BLaER1 treated with 17β-estradiol and CSF1 and Interleukin-3, amounts not matched to agents 10 nM and 100 nM (cell line): ENCODE measurements around the gene GALNT2.
A peak's percentile ranks its signal among the peaks of the same experiment; 100 is the strongest.

Experiments used
- H3K27ac ChIP-seq, 11 experiments: shearing (Covaris generic); formaldehyde crosslinking; 2 replicates each; pipeline ENCODE4 v1.8.1; 2022
- H3K27me3 ChIP-seq, 11 experiments: shearing (Covaris generic); formaldehyde crosslinking; 2 replicates each; pipeline ENCODE4 v1.8.1; 2022
- H3K36me3 ChIP-seq, 11 experiments: shearing (Covaris generic); formaldehyde crosslinking; 2 replicates each; pipeline ENCODE4 v1.8.1; 2022
- H3K4me1 ChIP-seq, 10 experiments: shearing (Covaris generic); formaldehyde crosslinking; 2 replicates each; pipeline ENCODE4 v1.8.1; 2022
- H3K4me2 ChIP-seq, 11 experiments: shearing (Covaris generic); formaldehyde crosslinking; 2 replicates each; pipeline ENCODE4 v1.8.1; 2022
- H3K4me3 ChIP-seq, 10 experiments: shearing (Covaris generic); formaldehyde crosslinking; 2 replicates each; pipeline ENCODE4 v1.8.1; 2022
- H3K9ac ChIP-seq, 11 experiments: shearing (Covaris generic); formaldehyde crosslinking; 2 replicates each; pipeline ENCODE4 v1.8.1; 2022
- H3K9me3 ChIP-seq, 11 experiments: shearing (Covaris generic); formaldehyde crosslinking; replicated peaks in 1 of 11; 2 replicates each; pipeline ENCODE4 v1.8.1; 2022
- H4K20me1 ChIP-seq, 11 experiments: shearing (Covaris generic); formaldehyde crosslinking; 2 replicates each; pipeline ENCODE4 v1.8.1; 2022
- Cebpa-rat ChIP-seq, 11 experiments: shearing (Covaris generic); IDR thresholded peaks; 2 replicates each; pipeline ENCODE4 v1.8.1; 2022

The GALNT2 gene

DNA sequence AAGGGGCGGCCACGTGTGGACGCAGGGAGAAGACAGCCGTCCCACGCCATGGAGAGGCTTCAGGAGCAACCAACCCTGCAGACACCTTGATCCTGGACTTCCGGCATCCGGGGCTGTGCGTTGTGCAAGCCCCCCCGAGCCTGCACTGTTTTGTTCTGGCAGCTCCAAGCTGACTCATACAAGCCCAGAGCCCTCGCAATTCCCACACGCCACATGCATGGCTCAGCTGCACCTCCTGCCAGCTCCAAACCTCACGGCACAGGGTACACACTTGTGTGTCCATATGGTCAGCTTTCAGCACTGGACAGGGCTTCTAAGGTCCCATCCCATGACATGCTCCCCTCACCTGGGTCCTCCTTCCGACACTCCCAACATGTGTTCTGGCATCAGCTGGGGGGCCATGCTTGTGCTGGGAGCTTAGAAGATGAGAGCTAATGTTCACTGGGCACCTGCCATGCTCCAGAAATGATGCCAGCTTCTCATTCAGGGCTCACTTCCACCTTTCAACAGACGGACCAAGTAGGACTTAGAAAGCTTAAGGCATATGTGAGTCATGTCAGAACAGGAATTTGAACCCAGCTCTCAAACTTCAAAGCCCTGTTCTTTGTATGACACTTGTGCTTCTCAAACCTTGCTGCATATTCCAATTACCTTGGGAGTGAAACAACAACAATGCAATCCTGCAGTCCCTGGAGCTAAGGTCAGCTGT lies 221.8 kb downstream of the GALNT2 start:
- no peak overlapping the region for H3K9ac ChIP-seq
- peaks cover 0 to 16% (median 0%) of the 10 kb centered on the region in 11 experiments; a peak in 6 of 22 replicates for H3K27me3 ChIP-seq
- no peak for TF ChIP-seq Cebpa-rat (IDR thresholded peaks at IDR 0.05)
- no peak overlapping the region for H3K4me3 ChIP-seq
- H4K20me1 ChIP-seq: peaks cover 0 to 14% (median 0%) of the 10 kb centered on the region in 11 experiments; a peak in 4 of 22 replicates
- no peak overlapping the region for H3K27ac ChIP-seq
- H3K4me1 ChIP-seq: peaks cover 6 to 86% (median 60%) of the 10 kb centered on the region in 10 experiments; a peak in 19 of 20 replicates
- H3K4me2 ChIP-seq: peak overlapping the region in 8 of 11 experiments; percentile 11 to 86 (median 70); a peak in 14 of 22 replicates
- H3K36me3 ChIP-seq: peaks cover 0 to 11% (median 6%) of the 10 kb centered on the region in 11 experiments; a peak in 5 of 22 replicates
- no peaks in the 10 kb centered on the region for H3K9me3 ChIP-seq

DNA sequence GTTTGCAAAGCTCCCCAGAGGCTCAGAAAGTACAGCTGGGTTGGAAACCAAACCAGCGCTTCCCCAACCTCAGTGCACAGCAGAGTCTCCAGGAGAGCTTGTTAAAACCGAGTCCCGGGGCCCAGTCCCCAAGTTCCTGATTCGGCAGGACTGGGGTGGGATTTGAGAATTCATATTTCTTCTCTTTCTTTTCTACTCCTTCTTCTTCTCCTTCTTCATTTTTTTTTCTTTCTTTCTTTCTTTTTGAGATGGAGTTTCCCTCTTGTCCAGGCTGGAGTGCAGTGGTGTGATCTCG lies 222.3 kb downstream of the GALNT2 start:
- no peak overlapping the region for H3K9ac ChIP-seq
- H3K4me1 ChIP-seq: peaks cover 6 to 80% (median 60%) of the 10 kb centered on the region in 10 experiments; a peak in 19 of 20 replicates
- no peak overlapping the region for H3K27ac ChIP-seq
- peak overlapping the region in 8 of 11 experiments; percentile 11 to 86 (median 70); a peak in 13 of 22 replicates for H3K4me2 ChIP-seq
- peaks cover 0 to 16% (median 0%) of the 10 kb centered on the region in 11 experiments; a peak in 6 of 22 replicates for H3K27me3 ChIP-seq
- H3K36me3 ChIP-seq: peaks cover 0 to 7% (median 4%) of the 10 kb centered on the region in 11 experiments; a peak in 4 of 22 replicates
- no peaks in the 10 kb centered on the region for H3K9me3 ChIP-seq
- no peak for TF ChIP-seq Cebpa-rat (IDR thresholded peaks at IDR 0.05)
- H4K20me1 ChIP-seq: peaks cover 0 to 14% (median 0%) of the 10 kb centered on the region in 11 experiments; a peak in 4 of 22 replicates
- H3K4me3 ChIP-seq: no peak overlapping the region

DNA sequence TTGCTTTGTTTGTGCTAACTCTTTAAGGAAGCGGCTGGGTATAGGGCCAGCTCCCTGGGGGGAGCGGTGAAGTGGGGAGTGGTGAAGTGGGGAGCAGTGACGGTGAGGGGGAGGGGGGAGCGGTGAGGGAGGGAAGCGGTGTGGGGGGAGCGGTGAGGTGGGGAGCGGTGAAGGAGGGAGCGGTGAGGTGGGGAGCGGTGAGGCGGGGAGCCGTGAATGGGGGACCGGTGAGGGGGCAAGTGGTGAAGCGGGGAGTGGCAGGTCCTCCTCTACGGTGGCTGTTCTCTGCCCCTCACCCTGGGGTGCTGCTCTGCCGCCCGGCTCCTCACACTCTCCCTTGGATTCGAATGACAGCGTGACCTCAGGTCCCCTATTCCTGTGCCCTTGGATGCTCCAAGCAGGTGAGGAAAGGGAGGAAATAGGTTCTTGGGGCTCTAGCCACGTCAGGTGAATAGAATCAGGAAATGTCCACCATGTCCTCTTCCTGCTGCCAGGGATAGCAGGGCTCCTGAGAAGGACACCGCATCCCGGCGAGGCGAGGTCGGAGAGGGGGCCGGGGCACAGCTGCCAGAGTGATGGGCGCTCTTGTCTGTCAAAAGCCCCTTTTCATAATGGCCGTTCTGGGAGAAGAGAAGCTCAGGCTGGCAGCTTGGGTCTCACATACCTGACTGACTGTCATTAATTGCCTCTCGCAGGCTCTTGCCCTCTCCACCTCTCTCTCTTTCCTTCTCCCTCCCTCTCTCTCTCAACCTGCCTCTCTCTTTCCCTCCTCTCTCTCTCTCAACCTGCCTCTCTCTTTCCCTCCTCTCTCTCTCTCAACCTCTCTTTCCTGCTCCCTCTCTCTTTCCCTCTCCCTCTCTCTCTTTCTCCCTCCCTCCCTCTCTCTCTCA lies 224.9 kb downstream of the GALNT2 start:
- H3K27me3 ChIP-seq: peaks cover 0 to 16% (median 0%) of the 10 kb centered on the region in 11 experiments; a peak in 6 of 22 replicates
- H3K4me3 ChIP-seq: no peak overlapping the region; a peak in 2 of 20 replicates
- no peak for TF ChIP-seq Cebpa-rat (IDR thresholded peaks at IDR 0.05)
- H3K36me3 ChIP-seq: no peaks in the 10 kb centered on the region
- H4K20me1 ChIP-seq: peaks cover 0 to 7% (median 0%) of the 10 kb centered on the region in 11 experiments; a peak in 2 of 22 replicates
- H3K9me3 ChIP-seq: no peaks in the 10 kb centered on the region
- H3K9ac ChIP-seq: no peak overlapping the region
- peaks cover 6 to 67% (median 56%) of the 10 kb centered on the region in 10 experiments; a peak in 19 of 20 replicates for H3K4me1 ChIP-seq
- peak overlapping the region; percentile 42 to 86 (median 67) for H3K4me2 ChIP-seq
- H3K27ac ChIP-seq: no peak overlapping the region

DNA sequence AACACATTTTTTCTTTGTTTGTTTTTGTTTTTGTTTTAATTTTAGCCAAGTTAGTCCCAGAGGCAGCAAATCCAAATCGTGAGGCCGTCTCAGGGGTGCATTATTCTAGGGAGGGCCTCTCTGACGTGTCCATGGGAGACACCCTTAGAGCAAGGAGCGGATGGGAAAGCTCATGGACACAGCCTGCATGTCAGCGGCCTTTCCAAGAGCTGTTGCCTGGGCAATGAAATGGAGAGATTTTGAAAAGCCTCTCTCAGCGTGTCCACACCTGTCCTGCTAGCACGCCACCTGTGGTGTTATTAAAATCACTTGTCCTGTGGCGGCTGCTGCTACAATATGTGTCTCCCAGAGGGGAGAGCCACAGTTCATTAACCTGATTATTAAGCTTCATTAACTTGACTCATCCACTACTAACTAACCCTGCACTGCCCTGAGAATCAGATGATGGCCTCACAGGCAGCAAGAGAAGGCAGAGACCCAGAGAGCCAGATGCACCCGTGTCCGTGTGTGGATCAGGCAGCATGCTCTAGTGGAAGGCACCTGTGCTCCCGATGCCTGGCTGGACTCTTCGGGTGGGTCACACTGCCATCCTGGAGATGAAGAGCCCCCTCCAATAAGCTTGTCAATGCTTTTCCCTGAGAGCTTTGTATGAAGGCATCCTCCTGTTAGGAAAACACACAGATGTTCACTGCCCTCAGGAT lies 225.8 kb downstream of the GALNT2 start:
- Histone ChIP-seq H3K4me2 (peak overlapping the region in 8 of 11 experiments; percentile 28 to 86 (median 71); a peak in 7 of 22 replicates), H3K27ac (no peak overlapping the region)

DNA sequence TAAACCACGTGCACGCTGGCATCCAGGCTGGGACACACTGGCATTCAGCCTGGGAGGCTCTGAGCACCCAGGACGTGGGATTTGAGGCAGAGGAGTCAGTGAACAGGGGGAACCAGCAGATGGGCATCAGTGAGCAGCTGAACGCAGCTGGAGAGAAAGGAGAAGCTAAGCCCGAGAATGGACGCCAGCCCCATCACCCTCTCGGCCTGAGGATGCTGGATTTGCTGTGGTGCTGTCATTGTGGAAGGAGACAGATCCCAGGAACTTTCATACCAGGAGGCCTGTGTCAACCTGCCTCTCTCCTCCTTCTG lies 226.3 kb downstream of the GALNT2 start:
- Histone ChIP-seq H4K20me1 (peaks cover 0 to 7% (median 0%) of the 10 kb centered on the region in 11 experiments; a peak in 1 of 22 replicates), H3K36me3 (no peaks in the 10 kb centered on the region), H3K27me3 (peaks cover 0 to 16% (median 0%) of the 10 kb centered on the region in 11 experiments; a peak in 6 of 22 replicates), H3K9me3 (no peaks in the 10 kb centered on the region), H3K9ac (peak overlapping the region in 1 of 11 experiments; percentile 14; a peak in 1 of 22 replicates), H3K4me1 (peaks cover 6 to 54% (median 51%) of the 10 kb centered on the region in 10 experiments; a peak in 19 of 20 replicates), H3K4me3 (no peak overlapping the region), H3K4me2 (peak overlapping the region in 8 of 11 experiments; percentile 4 to 86 (median 63); a peak in 7 of 22 replicates), H3K27ac (no peak overlapping the region)
- TF ChIP-seq Cebpa-rat (IDR thresholded peaks at IDR 0.05): no peak

More for the DNA sequence above, 225.8 kb downstream of the GALNT2 start:
- H3K9me3 ChIP-seq: no peaks in the 10 kb centered on the region
- peak overlapping the region in 1 of 11 experiments; percentile 14; a peak in 1 of 22 replicates for H3K9ac ChIP-seq
- peaks cover 6 to 59% (median 56%) of the 10 kb centered on the region in 10 experiments; a peak in 19 of 20 replicates for H3K4me1 ChIP-seq
- peaks cover 0 to 16% (median 0%) of the 10 kb centered on the region in 11 experiments; a peak in 6 of 22 replicates for H3K27me3 ChIP-seq
- H3K36me3 ChIP-seq: no peaks in the 10 kb centered on the region
- no peak overlapping the region for H3K4me3 ChIP-seq
- no peak for TF ChIP-seq Cebpa-rat (IDR thresholded peaks at IDR 0.05)
- H4K20me1 ChIP-seq: peaks cover 0 to 7% (median 0%) of the 10 kb centered on the region in 11 experiments; a peak in 2 of 22 replicates

DNA sequence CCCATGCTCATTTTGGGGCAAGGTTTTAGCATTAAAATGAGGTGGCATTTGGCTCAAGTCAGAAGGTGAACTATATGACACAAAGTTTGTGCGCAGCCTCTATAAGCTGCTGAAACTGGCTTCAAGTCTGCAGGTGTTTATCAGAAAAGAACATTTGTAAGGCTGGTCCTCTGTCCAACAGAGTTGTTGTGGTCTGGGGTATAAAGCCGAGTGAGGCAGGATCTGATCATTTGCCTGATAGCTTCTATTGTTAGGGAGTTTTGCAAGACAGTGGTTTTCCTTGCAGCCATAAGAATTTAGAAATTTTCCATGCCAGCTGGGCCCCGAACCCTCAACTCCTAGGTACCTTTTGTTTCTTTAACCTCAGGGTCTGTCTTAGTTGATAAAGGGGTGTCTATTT lies 228.3 kb downstream of the GALNT2 start:
- Histone ChIP-seq H3K27me3 (peaks cover 0 to 23% (median 8%) of the 10 kb centered on the region in 11 experiments; a peak in 15 of 22 replicates), H3K9ac (no peak overlapping the region), H4K20me1 (no peaks in the 10 kb centered on the region), H3K36me3 (no peaks in the 10 kb centered on the region), H3K9me3 (no peaks in the 10 kb centered on the region), H3K27ac (no peak overlapping the region), H3K4me1 (peaks cover 13 to 48% (median 45%) of the 10 kb centered on the region in 10 experiments), H3K4me3 (no peak overlapping the region), H3K4me2 (no peak overlapping the region)
- no peak for TF ChIP-seq Cebpa-rat (IDR thresholded peaks at IDR 0.05)

DNA sequence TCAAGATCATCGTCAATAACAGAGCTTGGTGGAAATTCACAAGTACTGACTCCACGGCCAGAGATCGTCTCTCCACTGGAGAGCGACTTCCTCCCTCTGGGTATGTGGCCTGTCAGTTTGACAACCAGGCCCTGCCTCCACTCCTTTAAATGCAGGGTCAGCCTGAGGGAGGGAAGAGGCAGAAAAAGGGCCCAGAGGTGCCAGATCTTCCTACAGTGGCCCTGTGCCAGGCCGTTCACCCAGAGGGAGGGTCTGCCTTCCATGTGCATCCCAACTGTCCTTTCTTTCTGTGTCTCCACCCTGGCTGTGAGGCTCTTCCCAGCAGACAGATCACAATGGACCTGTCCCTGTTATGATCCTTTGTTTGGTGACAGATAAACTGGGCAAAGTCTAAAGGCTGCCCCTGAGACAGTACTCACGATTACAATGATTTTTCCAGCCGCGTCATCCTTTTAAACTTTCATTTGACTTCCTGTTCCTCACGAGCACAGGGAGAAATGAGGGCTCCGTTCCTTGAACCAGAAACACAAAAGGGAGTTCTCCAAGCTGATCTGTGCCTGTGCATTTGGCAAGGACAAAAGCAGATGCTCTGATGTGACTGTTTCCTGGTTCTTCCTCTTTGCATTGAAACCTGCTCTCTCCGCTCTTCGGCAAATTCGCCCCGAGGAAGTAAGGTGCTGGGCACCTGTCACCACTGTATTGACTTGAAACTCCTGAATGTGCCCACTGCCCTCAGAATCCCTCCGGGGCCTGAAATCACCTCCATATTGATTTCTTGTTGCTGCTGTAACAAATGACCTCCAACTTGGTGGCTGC lies 232.4 kb downstream of the GALNT2 start:
- Histone ChIP-seq H3K4me2 (peak overlapping the region; percentile 38 to 92 (median 71); a peak in 21 of 22 replicates), H3K27ac (no peak overlapping the region), H3K4me3 (no peak overlapping the region), H3K27me3 (peaks cover 0 to 27% (median 17%) of the 10 kb centered on the region in 11 experiments; a peak in 15 of 22 replicates), H3K9me3 (no peaks in the 10 kb centered on the region), H4K20me1 (no peaks in the 10 kb centered on the region; a peak in 1 of 22 replicates), H3K9ac (no peak overlapping the region), H3K36me3 (no peaks in the 10 kb centered on the region), H3K4me1 (peaks cover 7 to 31% (median 29%) of the 10 kb centered on the region in 10 experiments)
- no peak for TF ChIP-seq Cebpa-rat (IDR thresholded peaks at IDR 0.05)
